ENCODE data around the gene PNPLA1.

PNPLA1 gene, protein sequence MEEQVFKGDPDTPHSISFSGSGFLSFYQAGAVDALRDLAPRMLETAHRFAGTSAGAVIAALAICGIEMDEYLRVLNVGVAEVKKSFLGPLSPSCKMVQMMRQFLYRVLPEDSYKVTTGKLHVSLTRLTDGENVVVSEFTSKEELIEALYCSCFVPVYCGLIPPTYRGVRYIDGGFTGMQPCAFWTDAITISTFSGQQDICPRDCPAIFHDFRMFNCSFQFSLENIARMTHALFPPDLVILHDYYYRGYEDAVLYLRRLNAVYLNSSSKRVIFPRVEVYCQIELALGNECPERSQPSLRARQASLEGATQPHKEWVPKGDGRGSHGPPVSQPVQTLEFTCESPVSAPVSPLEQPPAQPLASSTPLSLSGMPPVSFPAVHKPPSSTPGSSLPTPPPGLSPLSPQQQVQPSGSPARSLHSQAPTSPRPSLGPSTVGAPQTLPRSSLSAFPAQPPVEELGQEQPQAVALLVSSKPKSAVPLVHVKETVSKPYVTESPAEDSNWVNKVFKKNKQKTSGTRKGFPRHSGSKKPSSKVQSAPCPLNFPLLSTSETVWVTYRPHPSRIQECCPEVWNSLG

DNA sequence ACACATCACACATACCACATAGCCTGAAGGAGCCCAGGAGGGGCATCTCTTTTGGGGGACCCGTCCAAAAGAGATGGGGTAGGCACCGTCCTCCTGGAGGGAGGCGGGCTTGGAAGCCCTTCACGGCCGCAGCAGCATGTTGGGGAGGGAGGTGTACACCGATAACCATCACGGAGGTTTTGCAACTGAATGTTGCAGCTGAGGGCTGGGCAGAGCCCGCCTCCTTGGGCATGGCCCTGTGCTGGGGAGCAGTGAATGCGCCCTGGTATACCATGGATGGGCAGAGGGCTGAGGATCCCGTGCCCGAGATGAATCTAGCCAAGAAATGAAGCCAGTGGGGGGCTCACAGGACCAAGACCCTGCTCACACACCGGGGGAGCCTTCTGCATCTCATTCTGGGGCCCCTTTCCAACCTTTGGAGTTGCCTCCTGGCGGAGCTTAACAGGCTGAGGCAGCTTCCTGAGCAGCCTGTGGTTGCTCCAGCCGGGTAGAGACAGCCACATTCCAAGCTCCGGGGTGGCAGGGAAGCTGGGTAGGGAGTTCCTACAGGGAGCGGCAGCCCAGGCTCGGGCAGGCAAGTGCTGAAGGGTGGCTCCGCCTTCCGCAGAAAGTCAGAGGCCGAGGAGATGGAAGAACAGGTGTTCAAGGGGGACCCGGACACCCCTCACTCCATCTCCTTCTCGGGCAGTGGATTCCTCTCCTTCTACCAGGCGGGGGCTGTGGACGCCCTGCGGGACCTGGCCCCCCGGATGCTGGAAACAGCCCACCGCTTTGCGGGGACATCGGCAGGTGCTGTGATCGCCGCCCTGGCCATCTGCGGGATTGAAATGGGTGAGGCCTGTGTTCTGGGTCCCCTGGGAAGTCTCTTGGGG is at the start of gene PNPLA1:
Gene PNPLA1, plus strand, starts transcription at position 227 of the 872 bp plus-strand sequence. Its CDS starts 400 bp downstream, at position 627.
- no peak for DNase-seq

DNA sequence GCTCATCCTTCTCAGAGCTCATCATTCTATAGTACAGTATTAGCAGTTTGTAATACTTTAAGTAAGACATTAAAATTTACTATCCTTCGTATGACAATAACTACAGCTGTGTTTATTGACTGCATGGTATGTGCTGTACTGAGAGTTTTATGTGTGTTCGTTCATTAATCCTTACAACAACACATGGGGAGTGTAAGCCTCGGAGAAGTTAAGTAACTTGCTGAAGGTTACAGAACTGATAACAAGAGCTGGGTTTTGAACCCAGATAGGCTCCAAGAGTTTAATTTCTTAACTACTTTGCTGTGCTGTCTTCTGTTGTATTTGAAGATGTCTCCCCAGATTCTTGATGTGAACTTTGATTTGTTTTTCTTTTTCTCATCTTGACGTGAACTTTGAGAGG is 49.6 kb upstream of the PNPLA1 start:
- no peak for DNase-seq

DNA sequence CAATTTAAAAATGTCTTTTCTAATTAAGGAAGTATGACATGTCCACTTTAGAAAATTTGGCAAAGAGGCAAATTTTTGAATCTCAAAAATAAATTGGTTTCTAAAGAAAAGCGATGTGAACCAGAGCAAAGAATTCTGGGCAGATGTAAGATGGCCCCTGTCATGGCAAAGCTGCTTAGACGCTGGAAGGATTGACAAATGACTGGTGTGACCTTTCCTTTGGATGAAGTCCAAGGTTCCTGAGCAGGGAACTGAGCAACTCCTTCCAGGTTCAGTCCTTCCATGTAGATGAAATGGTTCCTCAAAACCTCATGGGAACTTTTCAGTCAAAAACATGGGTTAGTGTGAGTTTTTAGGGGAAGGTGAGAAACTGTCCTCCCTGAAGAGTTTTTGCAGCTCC is 48.2 kb upstream of the PNPLA1 start:
- no peak for DNase-seq

DNA sequence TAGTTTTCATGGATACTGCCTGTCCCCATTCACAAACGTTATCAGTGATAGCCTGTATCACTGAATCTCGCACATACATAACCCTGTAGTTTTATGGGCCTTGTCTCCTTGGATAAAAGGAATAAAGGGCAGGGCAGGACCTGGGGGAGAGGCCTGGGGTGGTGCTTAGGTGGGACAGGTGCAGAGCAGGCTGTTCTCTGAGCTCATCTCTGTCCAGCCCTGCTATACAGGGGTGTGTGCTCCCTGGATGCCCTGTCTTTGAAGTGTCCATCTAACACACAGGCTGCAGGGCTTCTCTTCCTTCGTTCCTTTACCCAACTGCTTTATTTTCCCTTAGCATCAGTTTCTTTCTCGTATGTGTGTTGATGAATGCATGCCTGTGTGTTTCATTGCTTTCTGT is 46.9 kb upstream of the PNPLA1 start:
- DNase-seq, result no peak

DNA sequence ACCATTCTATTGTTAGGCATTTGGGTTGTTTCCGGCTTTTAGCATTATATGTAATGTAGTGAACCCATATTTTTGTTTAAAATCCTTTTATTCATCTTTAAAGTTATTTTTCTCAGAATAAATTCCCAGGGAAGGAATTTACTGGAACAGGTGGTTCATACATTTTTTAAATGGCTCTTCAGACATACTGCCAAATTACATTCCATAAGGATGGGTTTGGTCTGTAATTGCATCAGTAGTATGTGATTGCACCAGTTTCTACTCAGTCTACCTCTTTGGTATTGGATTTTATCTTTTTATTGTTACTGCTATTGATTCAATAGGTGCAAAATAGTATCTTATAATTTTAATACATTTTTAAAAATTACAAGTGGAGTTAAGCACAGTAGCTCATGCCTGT is 46.2 kb upstream of the PNPLA1 start:
- no peak for DNase-seq

DNA sequence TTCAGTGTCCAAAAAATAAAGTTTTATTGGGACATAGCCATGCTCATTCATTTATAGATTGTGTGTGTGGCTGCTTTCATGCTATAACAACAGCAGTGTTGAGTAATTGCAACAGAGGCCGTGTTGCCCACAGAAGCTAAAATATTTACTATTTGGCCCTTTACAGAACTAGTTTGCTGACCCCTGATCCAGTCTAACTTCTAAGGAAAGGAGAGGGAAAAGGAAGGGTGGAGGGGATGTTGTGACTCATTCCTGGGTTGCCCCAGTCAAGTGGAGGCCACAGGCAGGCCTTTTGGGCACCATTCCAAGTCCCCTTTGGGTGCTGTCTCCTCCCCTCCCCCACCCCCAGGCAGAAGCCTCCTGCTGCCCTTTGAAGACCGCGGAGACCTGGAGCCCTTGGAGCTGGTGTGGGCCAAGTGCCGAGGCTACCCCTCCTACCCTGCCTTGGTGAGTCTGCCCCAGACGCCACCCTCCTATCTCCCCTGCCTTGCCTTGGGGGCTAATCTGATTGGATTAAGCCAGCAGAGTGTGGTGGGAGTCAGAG is 44.9 kb upstream of the PNPLA1 start:
- DNase-seq, result no peak

DNA sequence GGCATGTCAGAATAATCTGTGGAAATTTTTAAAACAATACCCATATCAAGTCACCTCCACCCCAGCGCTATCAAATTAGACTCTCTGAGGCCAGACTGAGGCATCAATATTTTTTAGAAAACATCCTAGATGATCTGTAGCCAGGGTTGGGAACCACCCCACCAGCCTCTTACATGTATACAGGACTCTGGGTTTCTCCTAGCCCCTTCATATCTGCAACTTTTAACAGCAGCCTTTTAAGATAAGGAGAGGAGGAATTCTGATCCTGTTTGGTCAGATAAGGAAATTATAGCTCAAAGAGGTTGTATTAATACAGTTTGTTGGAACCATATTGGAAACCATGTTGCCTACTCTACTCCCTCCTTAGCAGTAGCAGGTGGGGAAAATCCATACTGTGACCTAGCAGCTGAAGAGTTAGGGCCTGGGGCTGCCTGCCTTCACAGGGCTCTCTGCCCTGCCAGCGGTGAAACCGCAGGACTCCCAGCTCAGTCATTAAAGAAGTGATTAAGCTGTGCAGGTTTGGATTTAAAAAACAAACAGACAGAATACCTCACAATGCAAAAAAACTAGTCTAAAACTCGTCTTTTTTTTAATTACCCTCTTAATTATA is 43.3 kb upstream of the PNPLA1 start:
- no peak for DNase-seq

DNA sequence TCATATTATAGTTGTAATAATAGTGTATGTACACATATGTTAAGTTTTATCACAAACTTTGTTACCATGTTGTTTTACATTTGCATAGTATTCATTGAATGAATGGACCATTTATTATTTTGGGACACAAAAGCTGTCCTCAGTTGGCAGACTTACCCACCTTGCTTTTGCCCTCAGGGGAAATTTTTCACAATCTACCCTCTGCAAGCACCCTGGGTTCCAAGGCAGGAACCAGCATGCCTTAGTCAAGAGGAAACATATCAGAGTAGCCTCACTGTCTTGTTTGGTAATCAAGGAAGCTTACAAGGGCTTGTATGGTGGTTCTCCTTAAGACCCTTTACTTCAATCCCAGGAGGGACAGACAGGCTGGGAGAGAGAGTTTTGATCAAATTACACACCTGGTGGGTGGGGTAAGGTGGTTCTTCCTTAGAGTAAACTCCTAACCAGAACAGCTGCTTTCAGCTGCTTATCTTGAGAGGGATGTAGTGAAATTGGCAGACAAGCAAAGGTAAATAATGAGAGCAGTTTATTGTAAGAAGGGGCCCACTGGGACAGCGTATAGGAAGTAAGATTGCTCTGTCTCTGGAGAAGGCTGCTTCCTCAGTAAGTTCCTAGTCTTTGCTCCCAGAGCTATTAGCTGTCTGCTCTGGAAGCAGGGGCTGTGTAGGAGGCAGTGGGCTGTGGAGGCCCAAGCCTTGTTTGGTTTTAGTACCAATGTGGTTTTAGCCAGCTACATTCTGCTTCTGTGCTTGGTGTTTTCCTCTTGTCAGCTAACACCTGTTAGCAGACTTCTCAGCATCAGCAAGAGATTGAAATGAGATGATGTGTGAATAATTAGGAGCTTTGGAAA is 42.3 kb upstream of the PNPLA1 start:
- no peak for DNase-seq

DNA sequence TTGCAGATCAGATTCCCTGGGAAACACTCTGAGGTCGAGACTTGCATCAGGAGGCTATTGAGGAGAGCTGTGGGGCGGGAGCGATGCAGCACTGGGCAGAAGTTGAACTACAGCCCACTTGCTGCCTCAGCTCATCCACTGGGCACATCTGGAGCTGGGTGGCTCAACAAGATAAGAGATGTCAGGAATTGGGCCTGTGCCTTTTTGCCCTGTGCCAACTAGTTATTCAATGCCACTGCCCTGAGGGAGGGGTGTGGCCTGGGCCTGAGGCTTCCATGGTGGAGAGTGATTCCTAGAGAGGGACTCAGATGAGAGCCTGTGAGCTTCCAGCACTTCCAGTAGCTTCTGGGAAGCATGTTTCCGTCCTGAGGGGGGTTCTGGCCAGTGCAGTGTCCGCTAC is 40.6 kb upstream of the PNPLA1 start:
- no peak for DNase-seq

DNA sequence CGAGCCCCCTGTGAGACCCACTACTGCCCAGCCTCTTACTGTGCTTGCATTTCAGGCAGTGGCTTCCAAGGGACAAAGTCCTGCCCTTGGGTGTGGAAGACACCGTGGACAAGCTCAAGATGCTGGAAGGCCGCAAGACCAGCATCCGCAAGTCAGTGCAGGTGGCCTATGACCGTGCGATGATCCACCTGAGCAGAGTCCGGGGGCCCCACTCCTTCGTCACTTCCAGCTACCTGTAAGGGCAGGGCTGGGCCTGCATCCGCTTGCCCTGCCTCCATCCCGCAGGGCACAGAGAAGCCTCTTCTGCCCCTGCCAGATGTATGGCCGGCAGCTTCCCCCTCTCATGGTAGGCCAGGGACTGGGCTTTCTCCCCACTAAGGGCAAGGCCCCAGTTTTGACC is 39.5 kb upstream of the PNPLA1 start:
- no peak for DNase-seq

DNA sequence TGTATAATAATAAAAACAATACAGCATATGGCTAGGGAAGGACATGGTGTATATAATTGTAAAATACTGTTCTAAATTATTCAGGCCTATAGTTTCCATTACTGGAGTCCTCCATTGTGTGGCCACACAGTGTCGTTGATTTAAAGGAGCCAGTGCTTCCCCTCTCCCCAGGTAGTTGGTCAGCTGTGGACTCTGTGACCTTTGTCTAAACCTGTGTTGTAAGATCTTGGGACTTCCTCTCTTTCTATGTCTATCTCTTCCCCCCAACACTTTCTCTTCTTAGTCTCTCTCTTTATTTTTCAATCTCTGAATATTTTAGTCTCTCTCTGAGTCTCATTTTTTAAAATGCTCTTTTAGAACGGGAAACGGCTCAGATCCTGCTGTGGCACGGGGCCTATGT is 37.7 kb upstream of the PNPLA1 start:
- DNase-seq, result no peak

DNA sequence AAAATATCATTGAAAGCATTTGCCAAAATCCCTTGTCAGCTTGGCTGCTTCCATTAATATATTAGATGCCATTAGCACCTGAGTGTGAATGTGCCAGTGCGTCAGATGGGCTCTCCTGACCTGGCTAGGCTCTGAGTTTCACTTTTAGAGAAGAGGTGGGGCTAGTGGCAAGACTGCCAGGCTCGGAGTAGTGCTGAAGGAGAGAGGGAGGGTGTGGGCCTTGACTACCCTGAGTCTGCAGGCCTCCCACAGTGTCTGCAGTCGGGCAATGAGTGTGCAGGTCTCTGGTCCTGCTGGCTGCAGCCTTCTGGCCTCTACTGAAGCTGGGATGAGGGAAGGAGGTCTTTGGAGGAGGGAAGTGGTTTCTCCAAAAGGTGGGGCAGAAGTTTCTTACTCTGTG is 34.6 kb upstream of the PNPLA1 start:
- DNase-seq, result no peak

DNA sequence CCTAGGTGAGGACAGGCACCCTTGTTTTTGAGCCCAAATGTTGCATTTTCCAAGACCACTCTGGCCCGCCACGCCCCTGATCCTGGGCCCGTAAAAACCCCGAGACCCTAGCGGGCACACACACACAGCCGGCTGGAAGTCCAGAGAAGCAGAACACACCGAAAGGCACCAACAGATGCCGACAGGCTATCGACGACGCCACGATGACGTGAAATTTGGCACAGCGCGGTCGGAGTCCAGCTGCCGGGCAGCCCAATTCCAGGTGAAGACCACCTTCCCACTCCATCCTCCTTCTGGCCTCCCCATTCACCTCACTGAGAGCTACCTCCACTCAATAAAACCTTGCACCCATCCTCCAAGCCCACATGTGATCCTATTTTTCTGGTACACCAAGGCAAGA is 34.0 kb upstream of the PNPLA1 start:
- DNase-seq, result no peak

DNA sequence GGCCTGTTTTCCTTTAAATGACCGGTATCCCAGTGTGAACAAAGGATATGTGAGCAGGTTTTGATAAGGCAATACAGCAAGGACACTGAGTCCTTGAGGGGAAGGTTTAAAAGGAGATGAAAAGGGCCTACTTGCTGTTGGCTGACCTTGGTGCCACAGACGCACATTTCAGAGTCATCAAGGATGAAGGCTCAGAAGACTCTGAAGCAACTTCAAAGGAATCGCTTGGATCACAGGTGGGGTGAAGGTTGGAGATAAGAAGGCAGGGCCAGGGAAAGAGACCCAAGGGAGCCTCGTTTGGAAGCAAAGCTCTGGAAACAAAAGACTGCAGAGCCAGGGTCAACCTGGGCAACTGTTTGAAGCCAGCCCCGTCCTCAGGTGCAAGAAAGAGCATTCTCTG is 30.1 kb upstream of the PNPLA1 start:
- no peak for DNase-seq

DNA sequence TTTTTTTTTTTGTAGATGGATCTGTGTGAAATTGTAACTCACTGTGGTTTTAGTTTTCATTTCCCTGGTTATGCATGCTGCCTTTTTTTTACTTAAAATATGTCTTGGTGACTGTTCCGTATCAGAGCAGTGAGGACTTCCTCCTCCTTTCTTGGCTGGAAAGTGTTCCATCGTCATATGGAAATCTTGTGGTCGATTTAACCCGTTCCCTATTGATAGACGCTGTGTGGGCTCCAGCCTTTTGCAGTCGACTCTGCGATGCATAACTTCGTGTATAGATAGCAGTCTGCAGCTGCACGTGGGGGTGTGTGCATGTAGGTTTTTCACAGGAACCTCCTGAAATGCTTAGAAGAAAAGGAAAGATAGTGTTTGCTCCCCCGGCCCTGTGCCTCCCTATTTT is 28.1 kb upstream of the PNPLA1 start:
- no peak for DNase-seq

DNA sequence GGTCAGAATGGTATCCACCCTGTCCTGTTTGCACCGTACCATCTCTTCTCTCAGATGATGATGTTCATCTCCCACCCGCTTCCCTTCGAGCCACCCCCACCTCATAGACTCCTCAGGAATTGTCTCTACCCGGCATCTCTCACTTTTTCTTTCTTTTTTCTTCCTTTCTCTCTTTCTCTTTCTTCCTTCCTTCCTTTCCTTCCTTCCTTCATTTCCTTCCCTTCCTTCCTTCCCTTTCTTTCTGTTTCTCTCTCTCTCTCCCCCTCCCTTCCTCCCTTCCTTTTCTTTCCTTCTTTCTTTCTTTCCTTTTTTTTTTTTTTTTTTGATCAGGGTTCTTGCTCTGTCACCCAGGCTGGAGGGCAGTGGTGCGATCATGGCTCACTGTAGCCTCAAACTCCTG is 27.7 kb upstream of the PNPLA1 start:
- no peak for DNase-seq

DNA sequence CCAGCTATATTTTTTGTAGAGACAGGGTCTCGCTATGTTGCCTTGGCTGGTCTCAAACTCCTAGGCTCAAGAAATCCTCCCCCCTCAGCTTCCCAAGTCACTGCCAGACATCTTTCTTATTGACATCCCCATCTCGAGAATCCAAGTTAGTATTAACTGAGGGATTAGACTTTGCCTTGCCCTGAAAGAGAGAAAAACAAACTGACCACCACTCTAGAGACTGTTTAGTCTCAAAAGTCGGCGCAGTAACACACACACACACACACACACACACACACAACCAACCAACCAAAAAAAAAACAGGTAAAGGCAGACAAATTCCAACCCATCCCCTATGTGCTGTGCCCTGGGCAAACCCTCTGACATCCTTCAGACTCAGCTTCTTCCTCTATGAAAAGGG is 27.2 kb upstream of the PNPLA1 start:
- DNase-seq, result no peak

DNA sequence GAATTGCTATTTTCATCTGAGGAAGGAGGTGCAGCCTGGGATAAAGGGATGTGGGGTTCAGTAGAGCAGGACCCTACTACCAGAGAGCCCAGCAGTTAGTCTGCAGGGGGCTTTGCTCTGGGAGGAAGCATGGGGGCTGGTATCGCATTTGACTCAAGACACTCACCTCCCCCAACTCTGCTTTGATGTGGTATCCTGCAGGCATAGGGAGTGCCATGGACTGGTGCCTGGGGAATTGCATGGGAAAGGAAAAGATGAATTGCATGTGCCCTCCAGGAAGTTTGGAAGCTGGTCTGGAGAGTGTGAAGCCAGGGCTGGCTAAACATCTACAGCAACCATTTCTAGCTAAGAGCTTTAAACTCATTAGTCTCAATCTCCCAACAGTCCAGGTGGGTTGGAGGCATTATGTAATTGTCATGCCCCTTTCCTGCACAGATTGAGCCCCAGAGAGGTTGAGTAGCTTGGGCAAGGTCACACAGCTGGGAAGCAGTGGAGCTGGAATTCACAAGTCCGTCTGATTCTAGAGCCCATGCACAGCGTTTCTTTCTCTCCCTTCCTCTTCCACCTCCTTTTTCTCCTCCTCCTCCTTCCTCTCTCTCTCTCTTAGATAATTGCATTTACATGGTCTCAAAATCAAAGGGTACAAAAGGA is 26.2 kb upstream of the PNPLA1 start:
- DNase-seq, result no peak

DNA sequence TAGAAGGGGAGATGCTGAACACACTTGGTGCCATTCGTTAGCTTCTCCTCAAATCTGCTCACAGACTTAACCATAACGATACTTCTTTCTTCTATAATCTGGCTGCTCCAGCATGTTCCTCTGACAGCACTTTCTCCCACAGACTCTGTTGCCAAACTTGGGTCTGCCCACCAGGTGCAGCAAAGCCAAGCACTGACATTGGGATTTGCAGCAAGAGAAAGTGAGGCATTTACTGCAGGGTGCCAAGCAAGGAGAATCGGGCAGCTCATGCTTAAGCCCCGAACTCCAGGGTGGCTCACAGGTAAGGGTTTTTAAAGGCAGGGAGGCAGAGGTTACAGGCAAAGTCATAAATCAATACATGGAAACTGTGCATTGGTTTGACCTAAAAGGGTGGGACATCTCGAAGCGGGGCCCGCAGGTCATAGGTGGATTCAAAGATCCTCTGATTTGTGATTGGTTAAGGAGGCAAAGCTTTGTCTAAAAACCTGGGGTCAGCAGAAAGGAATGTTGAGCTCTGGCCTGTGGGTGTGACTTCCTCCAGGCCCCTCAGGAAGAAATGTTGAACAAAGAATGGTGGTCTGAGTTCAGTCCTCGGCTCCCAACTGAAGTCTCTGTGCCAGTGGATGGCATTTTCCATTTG is 25.1 kb upstream of the PNPLA1 start:
- no peak for DNase-seq

DNA sequence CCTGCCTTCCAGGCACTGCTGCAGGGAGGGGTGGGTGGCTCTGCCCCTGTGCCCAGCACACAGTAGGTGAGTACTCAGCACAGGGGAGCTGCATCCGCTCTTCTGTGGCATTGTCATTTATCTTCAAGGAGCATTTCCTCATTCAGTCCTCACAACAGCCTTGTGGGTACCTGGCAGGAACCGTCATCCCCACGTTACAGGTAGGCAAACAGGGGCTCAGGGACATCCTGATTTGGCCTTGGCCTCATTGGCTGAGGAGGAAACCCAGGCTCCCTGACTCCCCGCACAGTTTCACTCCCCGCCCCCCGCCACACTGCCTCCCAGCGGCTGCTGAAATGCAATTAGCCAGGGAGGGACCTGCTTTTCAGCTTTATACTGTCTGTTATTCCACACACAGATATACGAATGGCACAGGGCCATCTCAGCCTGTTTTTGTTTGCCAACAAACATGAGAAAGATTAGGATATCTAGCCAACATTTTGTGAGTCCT is 24.2 kb upstream of the PNPLA1 start:
- no peak for DNase-seq

Data from stimulated activated CD4-positive, alpha-beta T cell treated with anti-CD3 and anti-CD28 coated beads, Interleukin-4, amount 100 ng/mL, for 24 hours (primary cell).